Mucosa of descending colon (tissue), 3 donors: ENCODE data around the gene NPAS4. TPM values are rescaled to one million over a fixed set of nuclear protein-coding genes. Genes with fewer than 3 reads are reported as not detected.

Source experiments
- ATAC-seq: fragments of 200-7000 bp; cut with Tn5 transposase; one replicate; pipeline ENCODE4 v1.9.1; 2020; ENCODE audit warnings: mild to moderate bottlenecking, moderate library complexity
- DNase-seq, 3 donors: peaks; one replicate each; pipeline ENCODE4 v3.0.0-alpha.2; 2020
- H3K36me3 ChIP-seq: fragments of 200-600 bp; one replicate; pipeline ENCODE4 v1.8.0; 2021; ENCODE audit warnings: low read depth, mild to moderate bottlenecking
- H3K4me1 ChIP-seq: fragments of 200-600 bp; one replicate; pipeline ENCODE4 v1.8.0; 2021; ENCODE audit warnings: low read depth, mild to moderate bottlenecking
- H3K4me3 ChIP-seq: fragments of 200-600 bp; one replicate; pipeline ENCODE4 v1.8.0; 2021; ENCODE audit warnings: mild to moderate bottlenecking
- H3K9me3 ChIP-seq: fragments of 200-600 bp; one replicate; pipeline ENCODE4 v1.8.0; 2021; ENCODE audit warnings: mild to moderate bottlenecking
- CTCF ChIP-seq: fragments of 200-600 bp; IDR thresholded peaks from one replicate; pipeline ENCODE4 v1.8.0; 2022; ENCODE audit warnings: antibody characterized with exemption, mild to moderate bottlenecking
- intact Hi-C, 2 donors: fragments of 100-400 bp; cut with DNase I in 1 of 2; cut with micrococcal nuclease in 1 of 2; formaldehyde crosslinking; loops; one replicate each; pipeline versions ENCODE4 v1.11.0 to v1.11.1; 2022; cut with DNase I, micrococcal nuclease
- total RNA-seq, 3 donors: library from RNA; stranded (reverse); fragmentation: NEBNext Ultra II Directional in 2 of 3; extraction: Animal tissue kit (Norgen Biotek cat#: 25700) in 2 of 3; gene quantifications; one replicate each; pipeline versions ENCODE4 v1.2.1 to v1.2.4, GENCODE V29; 2021 to 2023
- donor health status: DM: no; HTN: no; CAD: no; lungs with moderate emphysema.
- donor health status: DM: no; HTN: no; CAD: no.
- donor health status: DM: no; HTN: yes; CAD: no.

Gene NPAS4
- total RNA-seq, 3 donors from 2014 or later, result 5.6 TPM; not detected in 2

- no peak overlapping the region for H3K4me3 ChIP-seq
- no peak for DNase-seq
- no peaks in the 10 kb centered on the region for H3K9me3 ChIP-seq
- no peaks in the 10 kb centered on the region for H3K36me3 ChIP-seq
- intact Hi-C loops, result loop anchor here (10.0 kb wide), 2 partner anchors 262 to 272 kb away; partner anchors contain the start of gene RBM4B (in 1 of the 2)
- no peak for TF ChIP-seq CTCF
- no peak for ATAC-seq
- H3K4me1 ChIP-seq, result peaks cover 2% of the 10 kb centered on the region
Observed at GRCh38 chr11:66413167-66413566, 7.7 kb upstream of the NPAS4 start.

GRCh38 chr11:66414120-66414934, 6.5 kb upstream of the NPAS4 start:
- H3K9me3 ChIP-seq, result no peaks in the 10 kb centered on the region
- no peak for TF ChIP-seq CTCF
- DNase-seq (no peak), ATAC-seq (no peak)
- intact Hi-C loops, result loop anchor here (10.0 kb wide), 2 partner anchors 260 to 270 kb away; partner anchors contain the start of gene RBM4B (in 1 of the 2)
- H3K36me3 ChIP-seq, result no peaks in the 10 kb centered on the region
- no peak overlapping the region for H3K4me3 ChIP-seq
- H3K4me1 ChIP-seq, result no peaks in the 10 kb centered on the region

- no peaks in the 10 kb centered on the region for H3K36me3 ChIP-seq
- TF ChIP-seq CTCF, result no peak
- no peak for ATAC-seq
- no peak overlapping the region for H3K4me3 ChIP-seq
- intact Hi-C loops, result loop anchor here (10.0 kb wide), 2 partner anchors 259 to 269 kb away; partner anchors contain the start of gene RBM4B (in 1 of the 2)
- H3K4me1 ChIP-seq, result no peaks in the 10 kb centered on the region
- no peak for DNase-seq
- no peaks in the 10 kb centered on the region for H3K9me3 ChIP-seq
Observed at GRCh38 chr11:66415423-66415822, 5.4 kb upstream of the NPAS4 start.

- intact Hi-C loops, result loop anchor here (10.0 kb wide), 2 partner anchors 258 to 268 kb away; partner anchors contain the start of gene RBM4B (in 1 of the 2)
- no peaks in the 10 kb centered on the region for H3K36me3 ChIP-seq
- TF ChIP-seq CTCF, result no peak
- ATAC-seq (no peak), DNase-seq (no peak)
- H3K9me3 ChIP-seq, result no peaks in the 10 kb centered on the region
- H3K4me1 ChIP-seq, result peaks cover 4% of the 10 kb centered on the region
- H3K4me3 ChIP-seq, result no peak overlapping the region
Observed at GRCh38 chr11:66417000-66417399, 3.8 kb upstream of the NPAS4 start.

GRCh38 chr11:66418168-66418985, 2.5 kb upstream of the NPAS4 start:
- TF ChIP-seq CTCF, result no peak
- ATAC-seq (peak; percentile 19), DNase-seq (peak in 2 of 3 donors; percentile 68 to 74)
- intact Hi-C loops, result loop anchor here (10.0 kb wide), 2 partner anchors 256 to 266 kb away; partner anchors contain the start of gene RBM4B (in 1 of the 2)
- Histone ChIP-seq H3K4me1 (peaks cover 4% of the 10 kb centered on the region), H3K9me3 (no peaks in the 10 kb centered on the region), H3K4me3 (no peak overlapping the region), H3K36me3 (no peaks in the 10 kb centered on the region)
